Right lobe of liver (tissue), 4 donors: ENCODE data around the gene WDFY1.

Source experiments
- CTCF ChIP-seq, 4 donors: fragments of 200-600 bp in 3 of 4; fragments of 450-650 bp in 1 of 4; IDR thresholded peaks; one replicate each; pipeline versions ENCODE4 v1.5.1 to v1.8.0; 2016 to 2022; ENCODE audit warnings: antibody characterized with exemption in 4 of 4, mild to moderate bottlenecking in 2 of 4
- POLR2A ChIP-seq: fragments of 450-650 bp; IDR thresholded peaks from one replicate; pipeline ENCODE4 v1.6.1; 2017; ENCODE audit warnings: antibody characterized with exemption, mild to moderate bottlenecking
- donor health status: DM: no; HTN: no; CAD: no.
- donor health status: DM: no; HTN: no; CAD: no.
- donor health status: DM: no; HTN: yes; CAD: no.

GRCh38 chr2:223915071-223915470 is 30.1 kb downstream of the WDFY1 start:
- no peak for TF ChIP-seq CTCF (IDR thresholded peaks at IDR 0.05)
- no peak for TF ChIP-seq POLR2A
